ENCODE data around the gene MPST.
"Not testable (repeated sequence)": the region's sequence is repeated elsewhere in the genome, so short reads cannot be mapped to it uniquely, and the experiment has no call there.

DNA sequence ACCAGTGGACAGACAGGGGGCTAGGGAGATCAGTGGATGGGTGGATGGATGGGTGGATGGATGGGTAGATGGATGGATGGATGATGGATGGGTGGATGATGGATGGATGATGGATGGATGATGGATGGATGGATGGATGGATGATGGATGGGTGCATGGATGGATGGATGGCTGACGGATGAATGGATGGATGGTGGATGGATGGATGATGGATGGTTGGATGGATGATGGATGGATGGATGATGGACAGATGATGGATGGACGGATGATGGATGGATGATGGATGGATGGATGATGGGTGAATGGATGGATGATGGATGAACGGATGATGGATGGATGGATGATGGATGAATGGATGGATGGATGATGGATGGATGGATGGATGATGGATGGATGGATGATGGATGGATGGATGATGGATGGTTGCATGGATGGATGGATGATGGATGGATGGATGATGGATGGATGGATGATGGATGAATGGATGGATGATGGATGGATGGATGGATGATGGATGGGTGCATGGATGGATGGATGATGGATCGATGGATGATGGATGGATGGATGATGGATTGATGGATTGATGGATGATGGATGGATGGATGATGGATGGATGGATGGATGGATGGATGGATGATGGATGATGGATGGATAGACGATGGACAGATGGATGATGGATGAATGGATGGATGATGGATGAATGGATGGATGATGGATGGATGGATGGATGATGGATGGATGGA, 52.5 kb downstream of the MPST start:
- TF ChIP-seq, protein P1, sequence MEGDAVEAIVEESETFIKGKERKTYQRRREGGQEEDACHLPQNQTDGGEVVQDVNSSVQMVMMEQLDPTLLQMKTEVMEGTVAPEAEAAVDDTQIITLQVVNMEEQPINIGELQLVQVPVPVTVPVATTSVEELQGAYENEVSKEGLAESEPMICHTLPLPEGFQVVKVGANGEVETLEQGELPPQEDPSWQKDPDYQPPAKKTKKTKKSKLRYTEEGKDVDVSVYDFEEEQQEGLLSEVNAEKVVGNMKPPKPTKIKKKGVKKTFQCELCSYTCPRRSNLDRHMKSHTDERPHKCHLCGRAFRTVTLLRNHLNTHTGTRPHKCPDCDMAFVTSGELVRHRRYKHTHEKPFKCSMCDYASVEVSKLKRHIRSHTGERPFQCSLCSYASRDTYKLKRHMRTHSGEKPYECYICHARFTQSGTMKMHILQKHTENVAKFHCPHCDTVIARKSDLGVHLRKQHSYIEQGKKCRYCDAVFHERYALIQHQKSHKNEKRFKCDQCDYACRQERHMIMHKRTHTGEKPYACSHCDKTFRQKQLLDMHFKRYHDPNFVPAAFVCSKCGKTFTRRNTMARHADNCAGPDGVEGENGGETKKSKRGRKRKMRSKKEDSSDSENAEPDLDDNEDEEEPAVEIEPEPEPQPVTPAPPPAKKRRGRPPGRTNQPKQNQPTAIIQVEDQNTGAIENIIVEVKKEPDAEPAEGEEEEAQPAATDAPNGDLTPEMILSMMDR (IDR thresholded peaks at IDR 0.05; ENCODE audit: low read depth, low read length) = not testable (repeated sequence)
- not testable (repeated sequence) for TF ChIP-seq EZH2phosphoT487 (IDR thresholded peaks at IDR 0.05; ENCODE audit: low read depth)

Measured in OCI-LY3 (cell line).